PFSK-1 (cell line): ENCODE measurements around the gene BCL2L13.

Source experiments
- FOXP2 ChIP-seq: optimal IDR thresholded peaks from 2 replicates; pipeline ENCODE3; 2011; ENCODE audit warnings: borderline replicate concordance, control low read depth, inconsistent platforms; ENCODE audit not compliant: insufficient read depth; ENCODE audit errors: extremely low read length, extremely low read depth
- POLR2AphosphoS5 ChIP-seq: IDR thresholded peaks from 2 replicates; pipeline ENCODE4 v1.6.1; 2012; ENCODE audit warnings: low read depth, mild to moderate bottlenecking, control low read depth, low read length, moderate library complexity
- SIN3A ChIP-seq: IDR thresholded peaks from 2 replicates; pipeline ENCODE4 v1.6.1; 2012; ENCODE audit warnings: mild to moderate bottlenecking, low read length, moderate library complexity, borderline replicate concordance; ENCODE audit not compliant: insufficient read depth
- TAF1 ChIP-seq: IDR thresholded peaks from 2 replicates; pipeline ENCODE4 v1.6.1; 2012; ENCODE audit warnings: low read length, control low read depth, borderline replicate concordance; ENCODE audit not compliant: insufficient read depth
- TF ChIP-seq, protein P1 (sequence below), 2 experiments: IDR thresholded peaks; 2 replicates each; pipeline versions ENCODE4 v1.6.1 to v1.8.0; 2011 to 2012; ENCODE audit warnings: low read depth in 2 of 2, low read length in 2 of 2, control low read depth in 1 of 2, inconsistent platforms in 1 of 2, mild to moderate bottlenecking in 1 of 2, moderate library complexity in 1 of 2; ENCODE audit not compliant: insufficient read depth in 1 of 2

BCL2L13 gene

GRCh38 chr22:17647452-17647851 lies 8.9 kb downstream of the BCL2L13 start:
- TF ChIP-seq FOXP2 (no peak), TAF1 (no peak), SIN3A (no peak), POLR2AphosphoS5 (no peak)
- TF ChIP-seq, protein P1, sequence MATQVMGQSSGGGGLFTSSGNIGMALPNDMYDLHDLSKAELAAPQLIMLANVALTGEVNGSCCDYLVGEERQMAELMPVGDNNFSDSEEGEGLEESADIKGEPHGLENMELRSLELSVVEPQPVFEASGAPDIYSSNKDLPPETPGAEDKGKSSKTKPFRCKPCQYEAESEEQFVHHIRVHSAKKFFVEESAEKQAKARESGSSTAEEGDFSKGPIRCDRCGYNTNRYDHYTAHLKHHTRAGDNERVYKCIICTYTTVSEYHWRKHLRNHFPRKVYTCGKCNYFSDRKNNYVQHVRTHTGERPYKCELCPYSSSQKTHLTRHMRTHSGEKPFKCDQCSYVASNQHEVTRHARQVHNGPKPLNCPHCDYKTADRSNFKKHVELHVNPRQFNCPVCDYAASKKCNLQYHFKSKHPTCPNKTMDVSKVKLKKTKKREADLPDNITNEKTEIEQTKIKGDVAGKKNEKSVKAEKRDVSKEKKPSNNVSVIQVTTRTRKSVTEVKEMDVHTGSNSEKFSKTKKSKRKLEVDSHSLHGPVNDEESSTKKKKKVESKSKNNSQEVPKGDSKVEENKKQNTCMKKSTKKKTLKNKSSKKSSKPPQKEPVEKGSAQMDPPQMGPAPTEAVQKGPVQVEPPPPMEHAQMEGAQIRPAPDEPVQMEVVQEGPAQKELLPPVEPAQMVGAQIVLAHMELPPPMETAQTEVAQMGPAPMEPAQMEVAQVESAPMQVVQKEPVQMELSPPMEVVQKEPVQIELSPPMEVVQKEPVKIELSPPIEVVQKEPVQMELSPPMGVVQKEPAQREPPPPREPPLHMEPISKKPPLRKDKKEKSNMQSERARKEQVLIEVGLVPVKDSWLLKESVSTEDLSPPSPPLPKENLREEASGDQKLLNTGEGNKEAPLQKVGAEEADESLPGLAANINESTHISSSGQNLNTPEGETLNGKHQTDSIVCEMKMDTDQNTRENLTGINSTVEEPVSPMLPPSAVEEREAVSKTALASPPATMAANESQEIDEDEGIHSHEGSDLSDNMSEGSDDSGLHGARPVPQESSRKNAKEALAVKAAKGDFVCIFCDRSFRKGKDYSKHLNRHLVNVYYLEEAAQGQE (IDR thresholded peaks at IDR 0.05; ENCODE audit: insufficient read depth in 1 of 2, low read depth in 2 of 2, low read length in 2 of 2): no peak

GRCh38 chr22:17647991-17648390 lies 9.4 kb downstream of the BCL2L13 start:
- TF ChIP-seq SIN3A (no peak), POLR2AphosphoS5 (no peak), TAF1 (no peak), FOXP2 (no peak)
- TF ChIP-seq, protein P1 (IDR thresholded peaks at IDR 0.05; ENCODE audit: insufficient read depth in 1 of 2, low read depth in 2 of 2, low read length in 2 of 2): no peak

- TF ChIP-seq FOXP2 (no peak), TAF1 (no peak), SIN3A (no peak), POLR2AphosphoS5 (no peak)
- TF ChIP-seq, protein P1 (IDR thresholded peaks at IDR 0.05; ENCODE audit: insufficient read depth in 1 of 2, low read depth in 2 of 2, low read length in 2 of 2): no peak
Measured at GRCh38 chr22:17648569-17648968, 10.0 kb downstream of the BCL2L13 start.

DNA sequence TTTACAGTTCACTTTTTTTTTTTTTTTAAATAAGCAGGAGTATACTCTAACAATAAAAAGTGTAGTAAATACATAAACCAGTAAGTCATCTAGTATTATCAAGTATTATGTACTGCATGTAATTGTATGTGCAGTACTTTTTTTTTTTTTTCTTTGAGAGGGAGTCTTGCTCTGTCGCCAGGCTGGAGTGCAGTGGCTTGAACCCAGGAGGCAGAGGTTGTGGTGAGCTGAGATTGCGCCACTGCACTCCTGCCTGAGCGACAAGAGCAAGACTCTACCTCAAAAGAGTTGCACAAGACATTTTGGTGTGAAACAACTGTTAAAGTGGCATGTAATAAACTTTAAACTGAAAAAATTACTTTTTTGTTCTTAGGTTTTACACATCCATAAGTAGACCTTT lies 16.7 kb downstream of the BCL2L13 start:
- TF ChIP-seq POLR2AphosphoS5: no peak
- TF ChIP-seq SIN3A: no peak
- TF ChIP-seq, protein P1 (IDR thresholded peaks at IDR 0.05; ENCODE audit: insufficient read depth in 1 of 2, low read depth in 2 of 2, low read length in 2 of 2): no peak
- no peak for TF ChIP-seq FOXP2
- TF ChIP-seq TAF1: no peak

DNA sequence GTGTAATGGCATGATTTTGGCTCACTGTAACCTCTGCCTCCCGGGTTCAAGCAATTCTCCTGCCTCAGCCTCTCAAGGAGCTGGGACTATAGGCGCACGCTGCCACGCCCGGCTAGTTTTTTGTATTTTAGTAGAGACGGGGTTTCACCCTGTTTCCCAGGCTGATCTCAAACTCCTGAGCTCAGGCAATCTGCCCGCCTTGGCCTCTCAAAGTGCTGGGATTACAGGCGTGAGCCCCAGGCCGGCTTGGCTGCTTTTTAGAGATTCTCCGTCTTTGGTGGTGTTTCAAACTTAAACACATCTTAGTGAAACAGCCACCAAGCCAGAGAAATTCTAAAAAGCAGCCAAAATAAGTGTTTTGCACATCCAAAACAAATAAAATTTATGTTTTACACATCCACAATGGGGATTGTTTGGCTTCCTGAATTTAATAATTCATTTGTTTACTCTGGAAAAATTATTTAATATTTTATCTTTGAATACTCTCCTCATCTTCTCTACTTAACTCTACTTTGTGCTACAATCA lies 18.4 kb downstream of the BCL2L13 start:
- TF ChIP-seq SIN3A (no peak), FOXP2 (no peak), TAF1 (no peak), POLR2AphosphoS5 (no peak)
- TF ChIP-seq, protein P1 (IDR thresholded peaks at IDR 0.05; ENCODE audit: insufficient read depth in 1 of 2, low read depth in 2 of 2, low read length in 2 of 2): no peak
